WTC11 (cell line): ENCODE data around the gene CRYGN.

ENCODE experiments used
- ATF6 ChIP-seq: sonication (generic); formaldehyde crosslinking; IDR thresholded peaks from 2 replicates; pipeline ENCODE4 v1.8.1; 2023; ENCODE audit warnings: mild to moderate bottlenecking, missing genetic modification reagents
- CREB1 ChIP-seq: sonication (generic); formaldehyde crosslinking; IDR thresholded peaks from 2 replicates; pipeline ENCODE4 v1.8.0; 2023; ENCODE audit warnings: mild to moderate bottlenecking, missing genetic modification reagents
- CTCF ChIP-seq: fragments of 200-600 bp; IDR thresholded peaks from 2 replicates; pipeline ENCODE4 v1.8.0; 2022; ENCODE audit warnings: antibody characterized with exemption
- E2F1 ChIP-seq: sonication (generic); formaldehyde crosslinking; IDR thresholded peaks from 2 replicates; pipeline ENCODE4 v1.8.0; 2022; ENCODE audit warnings: mild to moderate bottlenecking, missing genetic modification reagents
- ESRRA ChIP-seq: sonication (generic); formaldehyde crosslinking; IDR thresholded peaks from 2 replicates; pipeline ENCODE4 v1.8.1; 2022; ENCODE audit warnings: mild to moderate bottlenecking, missing genetic modification reagents, borderline replicate concordance
- JAZF1 ChIP-seq: fragments of 250-450 bp; sonication (Bioruptor Pico); IDR thresholded peaks from 2 replicates; pipeline ENCODE4 v1.9.0; 2021; ENCODE audit warnings: moderate library complexity, mild to moderate bottlenecking, inconsistent platforms
- PREB ChIP-seq: sonication (generic); formaldehyde crosslinking; IDR thresholded peaks from 2 replicates; pipeline ENCODE4 v1.8.1; 2022; ENCODE audit warnings: mild to moderate bottlenecking, missing genetic modification reagents, moderate library complexity, borderline replicate concordance
- RORB ChIP-seq: fragments of 250-450 bp; sonication (Bioruptor Pico); IDR thresholded peaks from 2 replicates; pipeline ENCODE4 v1.9.0; 2021; ENCODE audit warnings: mild to moderate bottlenecking
- TP53 ChIP-seq: sonication (generic); formaldehyde crosslinking; IDR thresholded peaks from 2 replicates; pipeline ENCODE4 v1.8.1; 2023; ENCODE audit warnings: mild to moderate bottlenecking, missing genetic modification reagents
- ZNF138 ChIP-seq: sonication (generic); formaldehyde crosslinking; conservative IDR thresholded peaks from 2 replicates; pipeline ENCODE4 v1.8.1; 2022; ENCODE audit warnings: mild to moderate bottlenecking, moderate library complexity, missing genetic modification reagents
- TF ChIP-seq, protein P1 (sequence below): sonication (generic); formaldehyde crosslinking; IDR thresholded peaks from 2 replicates; pipeline ENCODE4 v1.8.0; 2022; ENCODE audit warnings: mild to moderate bottlenecking, missing genetic modification reagents
- TF ChIP-seq, protein P2 (sequence below): fragments of 250-450 bp; sonication (Bioruptor Pico); IDR thresholded peaks from 2 replicates; pipeline ENCODE4 v2.1.2; 2022; ENCODE audit warnings: mild to moderate bottlenecking, moderate library complexity

DNA sequence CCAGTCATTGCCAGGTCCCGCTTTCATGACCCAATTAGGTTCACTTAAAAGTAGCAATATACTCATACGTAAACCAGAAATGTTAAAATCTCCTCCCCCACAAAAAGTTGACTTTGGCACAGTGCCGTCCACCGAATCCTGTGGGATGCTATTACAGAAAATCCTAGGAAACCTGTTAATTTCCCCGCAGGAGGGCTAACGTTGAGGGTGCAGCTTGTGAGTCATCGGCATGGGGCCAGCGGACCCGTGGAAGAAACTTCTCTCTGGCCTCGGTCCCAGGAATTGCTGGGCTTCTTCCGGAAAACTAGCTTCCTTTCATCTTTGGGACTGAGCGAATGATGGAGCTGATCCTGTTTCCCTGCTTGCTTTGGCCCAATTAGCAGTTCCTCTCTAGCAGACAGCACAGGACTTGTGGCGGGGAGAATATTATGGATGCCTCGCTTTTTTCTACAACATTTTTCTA lies 13.5 kb downstream of the CRYGN start:
- TF ChIP-seq, protein P1, sequence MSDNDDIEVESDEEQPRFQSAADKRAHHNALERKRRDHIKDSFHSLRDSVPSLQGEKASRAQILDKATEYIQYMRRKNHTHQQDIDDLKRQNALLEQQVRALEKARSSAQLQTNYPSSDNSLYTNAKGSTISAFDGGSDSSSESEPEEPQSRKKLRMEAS (CRISPR knock-in tag), result no peak
- TF ChIP-seq CTCF (no peak), JAZF1 (CRISPR knock-in tag) (no peak), ATF6 (no peak), ESRRA (CRISPR knock-in tag) (no peak), E2F1 (CRISPR knock-in tag) (no peak), ZNF138 (CRISPR knock-in tag) (no peak), TP53 (CRISPR knock-in tag) (no peak), PREB (no peak), RORB (CRISPR knock-in tag) (no peak), CREB1 (no peak)
- TF ChIP-seq, protein P2, sequence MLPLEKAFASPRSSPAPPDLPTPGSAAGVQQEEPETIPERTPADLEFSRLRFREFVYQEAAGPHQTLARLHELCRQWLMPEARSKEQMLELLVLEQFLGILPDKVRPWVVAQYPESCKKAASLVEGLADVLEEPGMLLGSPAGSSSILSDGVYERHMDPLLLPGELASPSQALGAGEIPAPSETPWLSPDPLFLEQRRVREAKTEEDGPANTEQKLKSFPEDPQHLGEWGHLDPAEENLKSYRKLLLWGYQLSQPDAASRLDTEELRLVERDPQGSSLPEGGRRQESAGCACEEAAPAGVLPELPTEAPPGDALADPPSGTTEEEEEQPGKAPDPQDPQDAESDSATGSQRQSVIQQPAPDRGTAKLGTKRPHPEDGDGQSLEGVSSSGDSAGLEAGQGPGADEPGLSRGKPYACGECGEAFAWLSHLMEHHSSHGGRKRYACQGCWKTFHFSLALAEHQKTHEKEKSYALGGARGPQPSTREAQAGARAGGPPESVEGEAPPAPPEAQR (CRISPR knock-in tag), result no peak
